A549 treated with AZD9567 at 1 μM for 4 hours (cell line): Measurements from ENCODE around the gene KIF21B. TPM values are rescaled to one million over a fixed set of nuclear protein-coding genes. Genes with fewer than 3 reads are reported as not detected.

ENCODE experiments used
- total RNA-seq: library from RNA; stranded (reverse); fragments of 200-300 nt; extraction: Qiagen RNA extraction; gene quantifications from 5 replicates; pipeline ENCODE4 v1.2.3, GENCODE V29; 2022; ENCODE audit not compliant: insufficient read depth

Gene KIF21B, protein sequence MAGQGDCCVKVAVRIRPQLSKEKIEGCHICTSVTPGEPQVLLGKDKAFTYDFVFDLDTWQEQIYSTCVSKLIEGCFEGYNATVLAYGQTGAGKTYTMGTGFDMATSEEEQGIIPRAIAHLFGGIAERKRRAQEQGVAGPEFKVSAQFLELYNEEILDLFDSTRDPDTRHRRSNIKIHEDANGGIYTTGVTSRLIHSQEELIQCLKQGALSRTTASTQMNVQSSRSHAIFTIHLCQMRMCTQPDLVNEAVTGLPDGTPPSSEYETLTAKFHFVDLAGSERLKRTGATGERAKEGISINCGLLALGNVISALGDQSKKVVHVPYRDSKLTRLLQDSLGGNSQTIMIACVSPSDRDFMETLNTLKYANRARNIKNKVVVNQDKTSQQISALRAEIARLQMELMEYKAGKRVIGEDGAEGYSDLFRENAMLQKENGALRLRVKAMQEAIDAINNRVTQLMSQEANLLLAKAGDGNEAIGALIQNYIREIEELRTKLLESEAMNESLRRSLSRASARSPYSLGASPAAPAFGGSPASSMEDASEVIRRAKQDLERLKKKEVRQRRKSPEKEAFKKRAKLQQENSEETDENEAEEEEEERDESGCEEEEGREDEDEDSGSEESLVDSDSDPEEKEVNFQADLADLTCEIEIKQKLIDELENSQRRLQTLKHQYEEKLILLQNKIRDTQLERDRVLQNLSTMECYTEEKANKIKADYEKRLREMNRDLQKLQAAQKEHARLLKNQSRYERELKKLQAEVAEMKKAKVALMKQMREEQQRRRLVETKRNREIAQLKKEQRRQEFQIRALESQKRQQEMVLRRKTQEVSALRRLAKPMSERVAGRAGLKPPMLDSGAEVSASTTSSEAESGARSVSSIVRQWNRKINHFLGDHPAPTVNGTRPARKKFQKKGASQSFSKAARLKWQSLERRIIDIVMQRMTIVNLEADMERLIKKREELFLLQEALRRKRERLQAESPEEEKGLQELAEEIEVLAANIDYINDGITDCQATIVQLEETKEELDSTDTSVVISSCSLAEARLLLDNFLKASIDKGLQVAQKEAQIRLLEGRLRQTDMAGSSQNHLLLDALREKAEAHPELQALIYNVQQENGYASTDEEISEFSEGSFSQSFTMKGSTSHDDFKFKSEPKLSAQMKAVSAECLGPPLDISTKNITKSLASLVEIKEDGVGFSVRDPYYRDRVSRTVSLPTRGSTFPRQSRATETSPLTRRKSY (N-terminal part only)
- total RNA-seq, result 1.4 to 2.5 TPM (median 2.3 TPM) in 5 replicates

GRCh38 chr1:201023517-201023902, at the start of gene KIF21B:
Gene KIF21B, minus strand, starts transcription at chr1:201023714. Its CDS starts 331 bp downstream, at chr1:201023383.

Other genes with a start within 250 kb of the KIF21B start
- gene GPR25, start 150.7 kb downstream of the KIF21B start, total RNA-seq, result not detected in 5 replicates
- gene INAVA, start 128.8 kb downstream of the KIF21B start, total RNA-seq, result 29.7 to 43.4 TPM (median 35.7 TPM) in 5 replicates
- not detected in 5 replicates for gene CACNA1S, start 88.7 kb upstream of the KIF21B start, total RNA-seq
- gene ASCL5, start 103.5 kb upstream of the KIF21B start, total RNA-seq, result 0.13 to 0.21 TPM (median 0.15 TPM) in 4 of 5 replicates, not detected in the other
- 82.1 to 90.8 TPM (median 87.0 TPM) in 5 replicates for gene TMEM9, start 130.8 kb upstream of the KIF21B start, total RNA-seq
- gene IGFN1, start 167.1 kb upstream of the KIF21B start, total RNA-seq, result 0.65 to 0.78 TPM (median 0.71 TPM) in 4 of 5 replicates, not detected in the other